Astrocyte (in vitro differentiated cells and primary cell): ENCODE measurements around the gene ATF6B. TPM values are rescaled to one million over a fixed set of nuclear protein-coding genes. Genes with fewer than 3 reads are reported as not detected.

Source experiments
- DNase-seq: peaks from one replicate; pipeline ENCODE4 v3.0.0-alpha.2; 2010; ENCODE audit warnings: low read depth
- FAIRE-seq: peaks from 2 replicates; lab custom pipeline; 2011; peaks lifted over from hg19 to GRCh38; lab: Jason Lieb, UNC
- H2AFZ ChIP-seq: 2 replicates; pipeline ENCODE4 v1.6.0; 2012; ENCODE audit warnings: low read depth, low read length, inconsistent platforms
- H3K27ac ChIP-seq: 2 replicates; pipeline ENCODE4 v1.5.1; 2011; ENCODE audit warnings: low read depth, low read length, inconsistent platforms
- H3K27me3 ChIP-seq: 2 replicates; pipeline ENCODE4 v1.6.0; 2011; ENCODE audit warnings: low read length, inconsistent platforms; ENCODE audit not compliant: insufficient read depth
- H3K36me3 ChIP-seq: 2 replicates; pipeline ENCODE4 v1.5.1; 2011; ENCODE audit warnings: low read length, inconsistent platforms; ENCODE audit not compliant: insufficient read depth
- H3K4me1 ChIP-seq: 2 replicates; pipeline ENCODE4 v1.5.1; 2011; ENCODE audit warnings: low read length, inconsistent platforms; ENCODE audit not compliant: insufficient read depth
- H3K4me2 ChIP-seq: 2 replicates; pipeline ENCODE4 v1.6.0; 2012; ENCODE audit warnings: low read length, inconsistent platforms
- H3K4me3 ChIP-seq: 2 replicates; pipeline ENCODE4 v1.5.1; 2011; ENCODE audit warnings: low read depth, mild to moderate bottlenecking, low read length, inconsistent platforms; ENCODE audit not compliant: insufficient read depth
- H3K79me2 ChIP-seq: 2 replicates; pipeline ENCODE4 v1.6.0; 2012; ENCODE audit warnings: mild to moderate bottlenecking, low read length, inconsistent platforms; ENCODE audit not compliant: insufficient read depth
- H3K9ac ChIP-seq: 2 replicates; pipeline ENCODE4 v1.6.0; 2012; ENCODE audit warnings: mild to moderate bottlenecking, low read length, inconsistent platforms
- H3K9me3 ChIP-seq: 2 replicates; pipeline ENCODE4 v1.5.1; 2012; ENCODE audit warnings: low read depth, mild to moderate bottlenecking, low read length, inconsistent platforms; ENCODE audit not compliant: insufficient read depth
- H4K20me1 ChIP-seq: 2 replicates; pipeline ENCODE4 v1.6.0; 2012; ENCODE audit warnings: low read length, inconsistent platforms; ENCODE audit not compliant: insufficient read depth
- H3K27ac Mint-ChIP-seq: one replicate; pipeline ENCODE4 v1.8.0; 2021; ENCODE audit warnings: mild to moderate bottlenecking, mixed read lengths; ENCODE audit not compliant: unreplicated experiment
- H3K27me3 Mint-ChIP-seq: one replicate; pipeline ENCODE4 v1.8.0; 2021; ENCODE audit warnings: low read depth, mixed read lengths; ENCODE audit not compliant: unreplicated experiment
- H3K36me3 Mint-ChIP-seq: one replicate; pipeline ENCODE4 v1.8.0; 2021; ENCODE audit warnings: low read depth, mixed read lengths; ENCODE audit not compliant: unreplicated experiment
- H3K4me1 Mint-ChIP-seq: one replicate; pipeline ENCODE4 v1.8.0; 2021; ENCODE audit warnings: low read depth, mixed read lengths; ENCODE audit not compliant: unreplicated experiment
- H3K4me3 Mint-ChIP-seq: one replicate; pipeline ENCODE4 v1.8.0; 2021; ENCODE audit warnings: mild to moderate bottlenecking, moderate library complexity, mixed read lengths; ENCODE audit not compliant: unreplicated experiment
- H3K9me3 Mint-ChIP-seq: one replicate; pipeline ENCODE4 v1.8.0; 2021; ENCODE audit warnings: mild to moderate bottlenecking, mixed read lengths; ENCODE audit not compliant: unreplicated experiment
- EZH2 ChIP-seq: IDR thresholded peaks from 2 replicates; pipeline ENCODE4 v1.6.1; 2012; ENCODE audit warnings: mild to moderate bottlenecking, low read length, inconsistent platforms; ENCODE audit not compliant: insufficient read depth
- total RNA-seq: library from RNA; stranded (reverse); gene quantifications from 2 replicates; pipeline ENCODE4 v1.2.1, GENCODE V29; 2021
- TF ChIP-seq, protein P1 (sequence below): IDR thresholded peaks from 2 replicates; pipeline ENCODE4 v1.5.1; 2011; ENCODE audit warnings: low read depth, mild to moderate bottlenecking, inconsistent platforms, low read length, moderate library complexity; ENCODE audit not compliant: insufficient read depth

The ATF6B gene
- total RNA-seq, 1 donor from 2014 or later, result 68.7 TPM

DNA sequence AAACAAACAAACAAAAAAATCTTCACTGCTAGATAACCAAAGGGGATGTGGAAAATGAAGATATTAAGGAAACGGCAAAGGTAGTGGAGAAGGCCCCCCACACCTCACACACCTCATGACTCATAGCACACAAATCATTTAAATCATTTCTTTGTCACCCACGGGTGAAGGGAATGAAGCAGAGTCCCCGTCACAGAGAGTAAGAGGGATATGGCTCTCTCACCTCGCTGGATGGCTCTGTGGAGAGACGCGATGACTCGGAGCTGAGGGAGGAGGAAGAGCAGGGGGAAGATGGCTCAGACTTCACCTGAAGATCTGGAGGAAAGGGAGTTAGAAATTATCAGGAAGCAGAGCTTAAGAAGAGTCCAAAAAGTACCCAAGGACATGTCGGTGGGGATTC, 1.2 kb downstream of the ATF6B start:
- Histone ChIP-seq H3K4me1 (peaks cover 24% of the 10 kb centered on the region), H3K27ac (peak overlapping the region; percentile 92), H3K9ac (peak overlapping the region; percentile 98), H3K4me3 (peak overlapping the region; percentile 98), H2AFZ (peak overlapping the region; percentile 85), H4K20me1 (peaks cover 9% of the 10 kb centered on the region), H3K27me3 (no peaks in the 10 kb centered on the region), H3K9me3 (no peaks in the 10 kb centered on the region), H3K79me2 (peaks cover 41% of the 10 kb centered on the region), H3K36me3 (no peaks in the 10 kb centered on the region), H3K4me2 (peak overlapping the region; percentile 99)
- no peaks in the 10 kb centered on the region for H3K27me3 Mint-ChIP-seq
- H3K27ac Mint-ChIP-seq, result peak overlapping the region; percentile 48
- H3K9me3 Mint-ChIP-seq, result no peaks in the 10 kb centered on the region
- FAIRE-seq, result no peak
- H3K36me3 Mint-ChIP-seq, result peaks cover 15% of the 10 kb centered on the region
- TF ChIP-seq, protein P1, sequence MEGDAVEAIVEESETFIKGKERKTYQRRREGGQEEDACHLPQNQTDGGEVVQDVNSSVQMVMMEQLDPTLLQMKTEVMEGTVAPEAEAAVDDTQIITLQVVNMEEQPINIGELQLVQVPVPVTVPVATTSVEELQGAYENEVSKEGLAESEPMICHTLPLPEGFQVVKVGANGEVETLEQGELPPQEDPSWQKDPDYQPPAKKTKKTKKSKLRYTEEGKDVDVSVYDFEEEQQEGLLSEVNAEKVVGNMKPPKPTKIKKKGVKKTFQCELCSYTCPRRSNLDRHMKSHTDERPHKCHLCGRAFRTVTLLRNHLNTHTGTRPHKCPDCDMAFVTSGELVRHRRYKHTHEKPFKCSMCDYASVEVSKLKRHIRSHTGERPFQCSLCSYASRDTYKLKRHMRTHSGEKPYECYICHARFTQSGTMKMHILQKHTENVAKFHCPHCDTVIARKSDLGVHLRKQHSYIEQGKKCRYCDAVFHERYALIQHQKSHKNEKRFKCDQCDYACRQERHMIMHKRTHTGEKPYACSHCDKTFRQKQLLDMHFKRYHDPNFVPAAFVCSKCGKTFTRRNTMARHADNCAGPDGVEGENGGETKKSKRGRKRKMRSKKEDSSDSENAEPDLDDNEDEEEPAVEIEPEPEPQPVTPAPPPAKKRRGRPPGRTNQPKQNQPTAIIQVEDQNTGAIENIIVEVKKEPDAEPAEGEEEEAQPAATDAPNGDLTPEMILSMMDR, result no peak
- no peak for TF ChIP-seq EZH2
- peaks cover 18% of the 10 kb centered on the region for H3K4me1 Mint-ChIP-seq
- no peak for DNase-seq
- peak overlapping the region; percentile 98 for H3K4me3 Mint-ChIP-seq

- no peaks in the 10 kb centered on the region for H3K9me3 Mint-ChIP-seq
Observed at GRCh38 chr6:32123681-32124080, 4.4 kb downstream of the ATF6B start.

DNA sequence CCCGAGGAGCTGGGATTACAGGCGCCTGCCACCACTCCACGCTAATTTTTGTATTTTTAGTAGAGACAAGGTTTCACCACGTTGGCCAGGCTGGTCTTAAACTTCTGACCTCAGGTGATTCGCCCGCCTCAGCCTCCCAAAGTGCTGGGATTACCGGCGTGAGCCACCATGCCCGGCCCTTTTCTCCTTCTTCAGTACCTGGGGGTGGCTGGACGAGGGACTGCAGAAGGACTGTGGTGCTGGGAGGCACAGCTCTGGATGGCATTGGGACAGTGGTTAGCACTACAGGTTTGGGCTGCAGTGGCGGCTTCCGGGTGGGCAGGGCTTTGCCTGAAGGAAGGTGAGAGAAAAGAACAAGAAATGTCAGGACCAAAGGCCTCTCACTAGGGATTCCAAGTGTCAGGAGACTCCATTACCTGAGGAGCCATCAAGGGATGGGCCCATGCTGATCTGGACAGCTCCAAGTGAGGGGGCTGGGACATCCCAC, 7.4 kb downstream of the ATF6B start:
- H3K4me3 ChIP-seq, result no peak overlapping the region
- no peak for FAIRE-seq

More at GRCh38 chr6:32123681-32124080, 4.4 kb downstream of the ATF6B start:
- peaks cover 15% of the 10 kb centered on the region for H3K4me1 ChIP-seq
- DNase-seq, result no peak
- peaks cover 3% of the 10 kb centered on the region for H3K36me3 ChIP-seq
- no peak overlapping the region for H3K27ac ChIP-seq
- peaks cover 13% of the 10 kb centered on the region for H3K4me1 Mint-ChIP-seq
- no peak overlapping the region for H3K4me2 ChIP-seq
- H3K9me3 ChIP-seq, result no peaks in the 10 kb centered on the region
- H3K27me3 Mint-ChIP-seq, result no peaks in the 10 kb centered on the region
- no peak overlapping the region for H3K9ac ChIP-seq
- no peak for FAIRE-seq
- TF ChIP-seq, protein P1, result no peak
- TF ChIP-seq EZH2, result no peak
- no peak overlapping the region for H2AFZ ChIP-seq
- H4K20me1 ChIP-seq, result peaks cover 17% of the 10 kb centered on the region
- no peak overlapping the region for H3K27ac Mint-ChIP-seq
- peaks cover 18% of the 10 kb centered on the region for H3K36me3 Mint-ChIP-seq
- no peak overlapping the region for H3K4me3 ChIP-seq
- H3K27me3 ChIP-seq, result no peaks in the 10 kb centered on the region
- no peak overlapping the region for H3K4me3 Mint-ChIP-seq
- peaks cover 30% of the 10 kb centered on the region for H3K79me2 ChIP-seq

More for the DNA sequence above, 7.4 kb downstream of the ATF6B start:
- H3K27ac ChIP-seq, result no peak overlapping the region
- no peak overlapping the region for H3K4me2 ChIP-seq
- TF ChIP-seq EZH2, result no peak
- TF ChIP-seq, protein P1, result no peak
- H3K9ac ChIP-seq, result no peak overlapping the region
- H3K27me3 ChIP-seq, result no peaks in the 10 kb centered on the region
- no peak overlapping the region for H3K4me3 Mint-ChIP-seq
- no peak for DNase-seq
- H3K27me3 Mint-ChIP-seq, result no peaks in the 10 kb centered on the region
- peaks cover 5% of the 10 kb centered on the region for H3K79me2 ChIP-seq
- H4K20me1 ChIP-seq, result peaks cover 24% of the 10 kb centered on the region
- H2AFZ ChIP-seq, result no peak overlapping the region
- no peak overlapping the region for H3K27ac Mint-ChIP-seq
- H3K4me1 Mint-ChIP-seq, result no peaks in the 10 kb centered on the region
- peaks cover 22% of the 10 kb centered on the region for H3K36me3 Mint-ChIP-seq
- H3K9me3 ChIP-seq, result no peaks in the 10 kb centered on the region
- peaks cover 20% of the 10 kb centered on the region for H3K36me3 ChIP-seq
- no peaks in the 10 kb centered on the region for H3K9me3 Mint-ChIP-seq
- H3K4me1 ChIP-seq, result peaks cover 3% of the 10 kb centered on the region
